Stimulated activated naive B cell treated with anti-CD40 and anti-IgM and Interleukin-4, amounts not matched to agents 10 μg/mL and 1 μg/mL and 100 μg/mL, for 72 hours (primary cell): ENCODE measurements around the gene ZNF324B.
"Not testable (repeated sequence)": the region's sequence is repeated elsewhere in the genome, so short reads cannot be mapped to it uniquely, and the experiment has no call there.

ENCODE experiments used
- ATAC-seq, 2 donors: fragments of 150-1000 bp; cut with Tn5 transposase; replicated peaks; 2 replicates each; pipeline ENCODE4 v1.10.0; 2021; ENCODE audit warnings: moderate library complexity in 1 of 2
- DNase-seq: peaks from one replicate; pipeline ENCODE4 v3.0.0; 2021
- H3K27ac Mint-ChIP-seq: one replicate; pipeline ENCODE4 v1.8.0; 2022; ENCODE audit warnings: mild to moderate bottlenecking, mixed read lengths
- H3K27me3 Mint-ChIP-seq, 2 donors: one replicate each; pipeline ENCODE4 v1.8.0; 2022; ENCODE audit warnings: mixed read lengths in 2 of 2
- H3K36me3 Mint-ChIP-seq, 2 donors: one replicate each; pipeline ENCODE4 v1.8.0; 2022; ENCODE audit warnings: mixed read lengths in 2 of 2, mild to moderate bottlenecking in 1 of 2
- H3K4me1 Mint-ChIP-seq, 2 donors: one replicate each; pipeline ENCODE4 v1.8.0; 2022; ENCODE audit warnings: mixed read lengths in 2 of 2, mild to moderate bottlenecking in 1 of 2
- H3K4me3 Mint-ChIP-seq, 2 donors: one replicate each; pipeline ENCODE4 v1.8.0; 2022; ENCODE audit warnings: mild to moderate bottlenecking in 2 of 2, mixed read lengths in 2 of 2, moderate library complexity in 1 of 2
- H3K9me3 Mint-ChIP-seq, 2 donors: one replicate each; pipeline ENCODE4 v1.8.0; 2022; ENCODE audit warnings: mixed read lengths in 2 of 2, mild to moderate bottlenecking in 1 of 2

The ZNF324B gene

DNA sequence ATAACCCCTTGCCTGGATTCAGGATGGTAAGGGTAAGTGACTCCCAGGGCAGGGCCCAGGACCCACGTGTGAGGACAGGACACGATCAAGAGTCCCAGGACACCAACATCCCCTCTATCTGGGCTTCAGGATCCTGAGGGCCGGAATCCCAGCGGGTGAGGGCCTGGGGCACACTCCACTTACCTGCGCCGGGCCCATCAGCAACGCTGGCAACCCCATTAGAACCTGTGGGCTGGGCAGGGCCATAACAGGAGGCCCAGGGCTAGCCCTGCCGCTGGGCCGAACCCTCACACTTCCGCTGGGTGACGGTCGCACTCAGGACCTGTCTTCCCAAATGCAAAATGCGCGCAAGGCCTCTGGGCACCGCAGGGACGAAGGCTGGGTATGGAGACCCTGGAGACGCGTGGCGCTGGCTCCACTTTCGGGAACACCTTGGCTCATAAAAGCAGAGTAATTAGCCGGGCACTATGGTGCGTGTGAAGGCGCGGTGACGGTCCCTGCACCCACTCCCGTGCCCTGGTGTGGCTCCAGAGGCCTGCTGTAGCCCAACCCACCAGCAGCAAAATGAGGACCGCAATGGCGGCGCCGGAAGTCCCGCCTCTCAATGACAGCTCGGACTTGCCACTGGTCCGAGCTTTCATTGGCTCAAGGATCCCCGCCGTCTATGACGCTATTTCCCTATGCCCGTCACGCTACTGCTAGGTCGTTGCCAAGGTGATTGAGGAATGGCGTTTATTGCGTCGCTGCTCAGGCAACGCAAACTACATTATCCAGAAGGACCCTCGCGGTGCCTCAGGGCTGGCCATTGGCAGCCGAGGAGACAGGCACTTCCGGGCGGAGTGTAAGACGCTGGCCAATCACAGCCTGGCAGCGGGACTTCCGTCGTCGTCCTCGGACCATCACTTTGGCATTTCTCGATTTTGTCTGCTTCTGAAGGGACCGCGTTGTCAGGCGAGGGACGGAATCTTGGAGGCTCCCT, 11.6 kb upstream of the ZNF324B start, which contains the start of gene ZNF132:
TSS of gene ZNF132 (minus strand) at position 578 of the 979 bp plus-strand sequence. CDS start at position 246, 332 bp downstream.
- H3K9me3 Mint-ChIP-seq = peaks cover 36 to 38% of the 10 kb centered on the region in 2 donors
- peaks cover 54 to 63% of the 10 kb centered on the region in 2 donors for H3K36me3 Mint-ChIP-seq
- peaks cover 32 to 44% of the 10 kb centered on the region in 2 donors for H3K4me1 Mint-ChIP-seq
- peak within 1 kb of the TSS; percentile 99 for H3K27ac Mint-ChIP-seq
- ATAC-seq (peak; percentile 98 to 99), DNase-seq (peak; percentile 97)
- H3K27me3 Mint-ChIP-seq = peaks cover 0 to 10% of the 10 kb centered on the region in 2 donors
- peak within 1 kb of the TSS; percentile 93 to 99 for H3K4me3 Mint-ChIP-seq

DNA sequence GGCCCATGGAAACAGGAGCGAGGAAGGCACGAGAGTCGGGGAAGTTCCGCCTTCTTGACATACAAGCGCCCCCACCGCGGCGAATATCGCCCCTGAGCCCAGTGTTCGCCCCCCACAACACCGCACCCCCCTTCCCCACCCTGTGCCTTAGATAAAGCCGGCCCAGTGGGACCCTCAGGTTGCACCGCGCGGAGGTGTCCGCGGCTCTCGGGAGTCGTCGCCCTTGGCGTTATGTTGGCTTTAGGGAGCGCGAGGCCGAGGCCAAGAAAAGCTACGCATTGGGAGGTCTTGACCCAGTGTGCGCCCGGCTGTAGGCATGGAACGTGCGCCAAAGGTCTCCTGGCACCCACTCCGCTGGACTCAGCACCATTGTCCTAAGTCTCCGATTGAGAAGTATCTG, 10.9 kb upstream of the ZNF324B start:
- DNase-seq (no peak), ATAC-seq (no peak)
- H3K4me3 Mint-ChIP-seq = peak overlapping the region; percentile 93 to 99
- peaks cover 32 to 44% of the 10 kb centered on the region in 2 donors for H3K4me1 Mint-ChIP-seq
- peaks cover 35 to 38% of the 10 kb centered on the region in 2 donors for H3K9me3 Mint-ChIP-seq
- H3K36me3 Mint-ChIP-seq = peaks cover 47 to 56% of the 10 kb centered on the region in 2 donors
- H3K27ac Mint-ChIP-seq = peak overlapping the region; percentile 99
- H3K27me3 Mint-ChIP-seq = peaks cover 0 to 10% of the 10 kb centered on the region in 2 donors

DNA sequence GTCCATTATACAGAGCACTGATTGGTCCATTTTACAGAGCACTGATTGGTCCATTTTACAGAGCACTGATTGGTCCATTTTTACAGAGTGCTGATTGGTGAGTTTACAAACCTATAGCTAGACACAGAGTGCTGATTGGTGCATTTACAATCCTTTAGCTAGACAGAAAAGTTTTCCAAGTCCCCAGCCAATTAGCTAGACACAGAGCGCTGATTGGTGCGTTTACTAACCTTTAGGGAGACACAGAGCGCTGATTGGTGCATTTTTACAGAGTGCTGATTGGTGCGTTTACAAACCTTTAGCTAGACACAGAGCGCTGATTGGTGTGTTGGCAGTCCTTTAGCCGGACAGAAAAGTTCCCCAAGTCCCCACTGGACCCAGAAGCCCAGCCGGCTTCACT, 8.4 kb upstream of the ZNF324B start:
- Mint-ChIP-seq H3K4me1 (peaks cover 25 to 36% of the 10 kb centered on the region in 2 donors), H3K36me3 (peaks cover 25 to 35% of the 10 kb centered on the region in 2 donors), H3K27me3 (peaks cover 8 to 21% of the 10 kb centered on the region in 2 donors), H3K9me3 (peaks cover 26 to 27% of the 10 kb centered on the region in 2 donors)
- not testable (repeated sequence) for H3K4me3 Mint-ChIP-seq, DNase-seq, H3K27ac Mint-ChIP-seq, ATAC-seq

DNA sequence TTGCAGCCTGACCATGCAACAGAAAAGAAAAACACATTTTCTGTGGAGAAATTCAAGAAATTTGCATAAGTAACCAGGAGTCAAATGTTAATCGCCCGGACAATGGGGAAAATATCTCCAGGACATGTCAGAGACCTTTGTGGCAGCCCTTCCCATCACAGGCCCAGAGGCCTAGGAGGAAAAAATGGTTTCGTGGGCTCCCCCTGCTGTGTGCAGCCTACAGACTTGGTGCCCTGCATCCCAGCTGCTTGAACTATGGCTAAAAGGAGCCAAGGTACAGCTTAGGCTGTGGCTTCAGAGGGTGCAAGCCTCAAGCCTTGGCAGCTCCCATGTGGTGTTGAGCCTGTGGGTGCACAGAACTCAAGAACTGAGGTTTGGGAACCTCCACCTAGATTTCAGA, 2.6 kb upstream of the ZNF324B start:
- not testable (repeated sequence) for DNase-seq, H3K4me3 Mint-ChIP-seq, ATAC-seq, H3K9me3 Mint-ChIP-seq, H3K27ac Mint-ChIP-seq
- Mint-ChIP-seq H3K27me3 (peaks cover 12 to 26% of the 10 kb centered on the region in 2 donors), H3K36me3 (peaks cover 10 to 20% of the 10 kb centered on the region in 2 donors), H3K4me1 (peaks cover 20% of the 10 kb centered on the region in 2 donors)

DNA sequence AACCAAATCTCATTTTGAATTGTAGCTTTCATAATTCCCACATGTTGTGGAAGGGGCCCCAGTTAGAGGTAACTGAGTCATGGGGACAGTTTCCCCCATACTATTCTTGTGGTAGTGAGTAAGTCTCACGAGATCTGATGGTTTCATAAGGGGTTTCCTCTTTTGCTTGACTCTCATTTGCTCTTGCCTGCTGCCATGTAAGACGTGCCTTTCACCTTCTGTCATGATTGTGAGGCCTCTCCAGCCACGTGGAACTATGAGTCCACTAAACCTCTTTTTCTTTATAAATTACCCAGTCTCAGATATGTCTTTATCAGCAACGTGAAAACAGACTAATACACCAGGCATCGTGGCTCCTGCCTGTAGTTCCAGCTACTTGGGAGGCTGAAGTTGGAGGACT, 1.4 kb upstream of the ZNF324B start:
- H3K27ac Mint-ChIP-seq, DNase-seq, ATAC-seq, H3K9me3 Mint-ChIP-seq, H3K4me3 Mint-ChIP-seq: not testable (repeated sequence)
- peaks cover 19 to 30% of the 10 kb centered on the region in 2 donors for H3K36me3 Mint-ChIP-seq
- peaks cover 12 to 16% of the 10 kb centered on the region in 2 donors for H3K27me3 Mint-ChIP-seq
- peaks cover 23 to 27% of the 10 kb centered on the region in 2 donors for H3K4me1 Mint-ChIP-seq

DNA sequence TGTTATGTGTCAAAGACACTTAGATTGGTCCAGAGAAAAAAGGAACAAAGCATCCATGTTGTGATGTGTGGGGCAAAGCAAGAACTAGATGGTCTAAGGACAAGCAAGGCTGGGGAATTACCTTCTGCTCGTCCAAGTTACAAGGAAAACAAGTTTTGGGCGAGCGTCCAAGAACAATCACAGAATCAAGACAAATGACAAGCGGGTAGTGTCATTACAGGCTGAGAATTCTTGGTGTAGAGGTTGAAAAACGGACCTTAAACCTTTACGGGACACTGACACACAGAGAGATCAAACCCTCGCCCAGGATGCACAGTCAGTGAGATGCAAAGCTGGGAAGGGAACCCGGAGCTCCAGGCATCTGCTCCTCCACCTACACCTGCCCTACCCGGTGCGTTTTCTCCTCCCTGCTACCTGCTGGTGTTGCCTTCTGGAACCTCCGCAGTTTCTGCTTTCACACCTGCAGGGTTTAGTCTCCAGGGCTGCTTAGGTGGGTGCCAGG, 515 bp upstream of the ZNF324B start:
- peak overlapping the region; percentile 86 for H3K27ac Mint-ChIP-seq
- ATAC-seq (peak; percentile 18 to 21), DNase-seq (no peak)
- H3K4me1 Mint-ChIP-seq = peaks cover 23 to 27% of the 10 kb centered on the region in 2 donors
- H3K9me3 Mint-ChIP-seq = peaks cover 7% of the 10 kb centered on the region in 2 donors
- peaks cover 24 to 35% of the 10 kb centered on the region in 2 donors for H3K36me3 Mint-ChIP-seq
- H3K27me3 Mint-ChIP-seq = peaks cover 12 to 16% of the 10 kb centered on the region in 2 donors
- H3K4me3 Mint-ChIP-seq = peak overlapping the region; percentile 90 to 95

DNA sequence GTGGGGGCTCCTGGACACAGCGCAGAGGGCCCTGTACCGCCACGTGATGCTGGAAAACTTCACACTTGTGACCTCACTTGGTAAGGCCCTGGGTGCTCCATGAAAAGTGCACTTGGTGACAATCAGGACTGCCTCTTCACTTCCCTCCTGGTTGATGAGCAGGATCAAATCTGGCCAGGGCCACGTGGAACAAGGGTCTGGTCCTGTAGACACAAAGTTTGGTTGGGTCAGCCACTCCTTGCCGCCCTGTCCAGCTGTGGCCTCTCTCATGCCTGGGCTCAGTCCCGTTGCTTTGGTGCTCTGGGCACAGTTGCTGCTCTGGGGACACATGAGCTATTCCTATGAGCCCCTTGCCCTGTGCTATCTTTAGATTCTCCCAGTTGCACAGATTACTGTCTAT, 2.3 kb downstream of the ZNF324B start:
- Mint-ChIP-seq H3K27me3 (no peaks in the 10 kb centered on the region), H3K4me1 (peaks cover 23 to 27% of the 10 kb centered on the region in 2 donors), H3K27ac (no peak overlapping the region), H3K4me3 (peak overlapping the region in 1 of 2 donors; percentile 10), H3K9me3 (peaks cover 0 to 2% of the 10 kb centered on the region in 2 donors), H3K36me3 (peaks cover 37 to 50% of the 10 kb centered on the region in 2 donors)
- DNase-seq = no peak
- ATAC-seq = no peak

DNA sequence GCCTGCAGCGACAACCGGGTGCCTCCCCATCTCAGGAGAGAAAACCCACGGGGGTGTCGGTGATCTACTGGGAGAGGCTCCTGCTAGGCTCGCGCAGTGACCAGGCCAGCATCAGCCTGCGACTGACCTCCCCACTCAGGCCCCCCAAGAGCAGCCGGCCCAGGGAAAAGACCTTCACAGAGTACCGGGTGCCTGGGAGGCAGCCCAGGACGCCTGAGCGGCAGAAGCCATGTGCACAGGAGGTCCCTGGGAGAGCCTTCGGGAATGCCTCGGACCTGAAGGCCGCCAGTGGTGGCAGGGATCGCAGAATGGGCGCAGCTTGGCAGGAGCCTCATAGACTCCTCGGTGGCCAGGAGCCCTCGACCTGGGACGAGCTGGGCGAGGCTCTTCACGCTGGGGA, 3.9 kb downstream of the ZNF324B start:
- Mint-ChIP-seq H3K4me3 (no peak overlapping the region), H3K27me3 (no peaks in the 10 kb centered on the region), H3K36me3 (peaks cover 38 to 58% of the 10 kb centered on the region in 2 donors), H3K9me3 (no peaks in the 10 kb centered on the region), H3K4me1 (peaks cover 23 to 27% of the 10 kb centered on the region in 2 donors), H3K27ac (no peak overlapping the region)
- ATAC-seq (no peak), DNase-seq (no peak)

DNA sequence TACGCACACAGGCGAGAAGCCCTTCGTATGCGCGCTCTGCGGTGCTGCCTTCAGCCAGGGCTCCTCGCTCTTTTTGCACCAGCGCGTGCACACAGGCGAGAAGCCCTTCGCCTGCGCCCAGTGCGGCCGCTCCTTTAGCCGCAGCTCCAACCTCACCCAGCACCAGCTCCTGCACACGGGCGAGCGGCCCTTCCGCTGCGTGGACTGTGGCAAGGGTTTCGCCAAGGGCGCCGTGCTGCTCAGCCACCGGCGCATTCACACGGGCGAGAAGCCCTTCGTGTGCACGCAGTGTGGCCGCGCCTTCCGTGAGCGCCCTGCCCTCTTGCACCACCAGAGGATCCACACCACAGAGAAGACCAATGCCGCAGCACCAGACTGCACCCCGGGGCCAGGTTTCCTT, 4.7 kb downstream of the ZNF324B start:
- H3K27ac Mint-ChIP-seq = no peak overlapping the region
- H3K36me3 Mint-ChIP-seq = peaks cover 38 to 60% of the 10 kb centered on the region in 2 donors
- DNase-seq = no peak
- no peaks in the 10 kb centered on the region for H3K9me3 Mint-ChIP-seq
- no peak for ATAC-seq
- H3K27me3 Mint-ChIP-seq = no peaks in the 10 kb centered on the region
- H3K4me3 Mint-ChIP-seq = no peak overlapping the region
- peaks cover 16 to 21% of the 10 kb centered on the region in 2 donors for H3K4me1 Mint-ChIP-seq

DNA sequence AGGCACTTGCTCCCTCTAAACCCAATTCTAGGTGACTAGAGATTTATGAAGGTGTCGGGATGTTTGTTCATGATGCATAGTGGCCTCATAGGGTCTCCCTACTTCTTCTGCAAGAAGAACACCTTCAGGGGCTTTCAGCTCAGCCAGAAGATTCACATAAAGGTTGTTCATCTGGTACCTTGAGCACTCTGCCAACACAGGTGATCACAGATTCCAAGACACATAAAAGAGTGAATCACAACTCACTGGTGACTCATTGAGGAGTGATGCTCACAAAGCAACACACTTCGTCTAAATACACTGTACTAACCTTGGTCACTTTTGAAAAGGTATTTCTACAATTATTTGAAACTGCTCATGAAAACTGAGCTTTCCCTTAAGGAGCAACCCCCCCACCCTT, 8.6 kb downstream of the ZNF324B start:
- ATAC-seq (no peak), DNase-seq (no peak)
- peaks cover 0 to 11% of the 10 kb centered on the region in 2 donors for H3K4me1 Mint-ChIP-seq
- no peak overlapping the region for H3K4me3 Mint-ChIP-seq
- H3K36me3 Mint-ChIP-seq = peaks cover 25 to 42% of the 10 kb centered on the region in 2 donors
- H3K27me3 Mint-ChIP-seq = no peaks in the 10 kb centered on the region
- no peak overlapping the region for H3K27ac Mint-ChIP-seq
- H3K9me3 Mint-ChIP-seq = no peaks in the 10 kb centered on the region

DNA sequence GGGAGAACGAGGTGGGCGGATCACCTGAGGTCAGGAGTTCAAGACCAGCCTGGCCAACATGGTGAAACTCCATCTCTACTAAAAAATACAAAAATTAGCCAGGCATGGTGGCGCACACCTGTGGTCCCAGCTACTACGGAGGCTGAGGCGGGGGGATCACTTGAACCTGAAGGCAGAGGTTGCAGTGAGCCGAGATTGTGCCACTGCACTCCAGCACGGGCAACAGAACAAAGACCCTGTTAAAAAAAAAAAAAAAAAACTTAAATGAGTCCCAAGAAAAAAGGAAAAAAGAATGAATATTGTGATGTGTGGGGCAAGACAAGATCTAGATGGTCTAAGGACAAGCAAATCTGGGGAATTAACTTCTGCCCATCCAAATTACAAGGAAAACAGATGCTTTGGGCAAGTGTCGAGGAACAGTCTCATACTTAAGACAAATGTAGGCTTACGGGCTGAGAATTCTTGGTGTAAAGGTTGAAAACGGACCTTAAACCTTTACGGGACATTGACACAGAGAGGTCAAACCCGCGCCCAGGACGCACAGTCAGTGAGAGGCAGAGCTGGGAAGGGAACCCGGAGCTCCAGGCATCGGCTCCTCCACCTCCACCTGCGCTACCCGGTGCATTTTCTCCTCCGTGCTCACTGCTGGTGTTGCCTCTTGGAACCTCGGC, 14.8 kb downstream of the ZNF324B start:
- Mint-ChIP-seq H3K9me3 (no peaks in the 10 kb centered on the region), H3K4me1 (peaks cover 20 to 31% of the 10 kb centered on the region in 2 donors), H3K4me3 (peak overlapping the region; percentile 83 to 96), H3K27me3 (no peaks in the 10 kb centered on the region), H3K27ac (peak overlapping the region; percentile 94), H3K36me3 (peaks cover 13 to 28% of the 10 kb centered on the region in 2 donors)
- ATAC-seq = peak; percentile 14 to 18
- peak; percentile 18 for DNase-seq

DNA sequence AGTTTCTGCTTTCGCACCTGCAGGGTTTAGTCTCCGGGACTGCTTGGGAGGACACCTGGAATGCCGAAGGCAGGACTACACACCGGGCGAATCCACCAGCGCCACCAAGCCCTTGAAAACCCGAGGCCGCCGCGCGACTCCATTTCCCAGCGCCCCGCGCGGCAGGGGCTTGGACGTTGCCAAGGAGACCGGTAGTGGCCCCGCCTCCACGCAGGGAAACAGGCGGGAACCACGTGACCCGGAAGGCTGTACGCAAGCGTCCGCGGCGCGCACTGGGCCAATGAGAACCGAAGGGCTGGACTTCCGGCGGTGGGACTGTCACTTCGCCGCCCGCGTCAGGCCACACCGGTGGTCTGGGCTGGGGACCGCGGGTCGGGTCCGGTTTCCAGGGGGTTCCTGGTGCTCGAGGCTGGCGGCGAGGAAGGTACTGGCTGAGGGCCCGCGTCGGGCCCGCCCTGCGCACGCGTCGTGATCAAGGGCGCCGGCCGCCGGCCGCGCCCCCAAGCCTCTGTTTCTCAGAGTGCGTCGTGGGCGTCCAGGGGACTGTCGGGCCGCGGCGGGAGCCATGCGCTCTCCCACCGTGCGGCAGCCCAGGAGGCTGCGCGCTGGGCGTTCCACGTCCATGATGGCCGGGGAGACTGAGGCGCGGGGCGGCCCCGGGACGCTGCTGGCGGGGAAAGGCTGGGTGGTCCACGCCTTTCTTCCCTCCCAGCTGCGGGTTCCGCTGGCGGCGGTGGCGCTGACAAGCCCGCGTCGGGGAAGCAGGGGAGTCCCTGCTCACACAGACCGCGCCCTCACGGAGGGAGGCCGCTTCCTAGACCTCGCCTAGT, 15.6 kb downstream of the ZNF324B start, which contains the start of gene ZNF324:
TSS of gene ZNF324 (plus strand) at position 321 of the 830 bp plus-strand sequence. CDS start 2,106 bp downstream, outside the sequence.
- H3K36me3 Mint-ChIP-seq = peaks cover 13 to 30% of the 10 kb centered on the region in 2 donors
- peaks cover 20 to 31% of the 10 kb centered on the region in 2 donors for H3K4me1 Mint-ChIP-seq
- peak within 1 kb of the TSS; percentile 83 to 96 for H3K4me3 Mint-ChIP-seq
- no peaks in the 10 kb centered on the region for H3K9me3 Mint-ChIP-seq
- peak; percentile 95 for DNase-seq
- ATAC-seq = peak; percentile 93 to 96
- H3K27me3 Mint-ChIP-seq = no peaks in the 10 kb centered on the region
- H3K27ac Mint-ChIP-seq = peak within 1 kb of the TSS; percentile 94

DNA sequence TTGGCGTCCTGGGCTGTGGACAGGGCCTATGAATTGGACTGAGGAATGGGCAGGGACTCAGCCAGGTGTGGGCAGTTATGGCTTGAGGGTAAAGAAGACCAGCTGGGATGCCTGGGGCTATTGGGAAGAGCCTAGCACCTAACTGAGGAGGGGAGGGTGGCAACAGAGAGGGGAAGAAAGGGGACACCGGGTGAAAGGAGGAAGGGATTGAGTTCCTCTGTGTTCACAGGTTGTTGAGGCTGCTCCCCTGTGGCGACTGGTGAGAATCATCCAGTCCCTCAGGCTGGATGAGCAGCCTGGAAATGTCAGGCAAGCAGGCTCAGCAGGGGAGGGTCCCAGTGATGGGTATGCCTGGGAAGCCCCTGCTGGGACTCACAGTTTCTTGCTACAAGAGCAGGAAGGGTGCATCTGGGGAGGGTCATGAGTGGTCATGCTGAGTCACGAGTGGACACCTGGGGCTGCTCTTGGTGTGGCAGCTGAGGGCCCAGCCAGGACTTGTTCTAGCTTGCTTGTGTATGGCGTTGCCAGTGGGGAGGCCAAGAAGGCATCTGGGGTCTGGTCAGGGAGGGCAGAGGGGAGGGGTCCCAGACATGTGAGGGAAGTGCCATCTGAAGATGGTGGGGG, 16.9 kb downstream of the ZNF324B start:
- DNase-seq = no peak
- H3K4me1 Mint-ChIP-seq = peaks cover 20 to 35% of the 10 kb centered on the region in 2 donors
- H3K36me3 Mint-ChIP-seq = peaks cover 25 to 44% of the 10 kb centered on the region in 2 donors
- peak overlapping the region; percentile 83 to 96 for H3K4me3 Mint-ChIP-seq
- peak overlapping the region; percentile 52 for H3K27ac Mint-ChIP-seq
- no peak for ATAC-seq
- H3K27me3 Mint-ChIP-seq = no peaks in the 10 kb centered on the region
- H3K9me3 Mint-ChIP-seq = no peaks in the 10 kb centered on the region
